GM12873 (cell line): ENCODE results near the gene CD37.

Source experiments
- TF ChIP-seq, protein P1 (sequence below): IDR thresholded peaks from 2 replicates; pipeline ENCODE4 v1.5.1; 2012; ENCODE audit warnings: low read depth, mild to moderate bottlenecking, moderate library complexity, low read length, control low read depth; ENCODE audit not compliant: insufficient read depth; ENCODE audit errors: missing control alignments

CD37 gene

DNA sequence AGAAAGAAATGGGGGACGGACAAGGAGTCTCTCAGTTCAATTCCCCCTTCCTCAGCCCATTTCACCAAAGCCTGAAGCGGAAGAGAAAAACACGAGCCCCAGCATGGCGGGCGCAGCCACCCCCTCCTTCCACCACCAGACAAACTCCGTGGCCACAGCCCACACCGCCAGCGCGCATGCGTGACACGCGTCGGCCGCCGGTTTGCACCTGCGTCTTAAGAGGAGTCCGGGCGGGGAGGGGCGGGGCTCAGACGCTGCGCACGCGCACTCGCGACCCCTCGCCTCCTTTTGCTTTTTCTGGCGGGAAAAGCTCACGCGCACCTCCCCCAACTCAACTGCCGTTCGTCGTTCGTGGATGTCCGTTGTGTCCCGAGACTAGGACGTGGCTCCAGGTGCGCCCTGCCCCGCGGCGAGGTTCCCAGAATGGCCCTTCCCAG is 52.7 kb downstream of the CD37 start, which contains the start of gene KASH5:
Gene KASH5 (plus strand): TSS at position 314 of the 437 bp plus-strand sequence. CDS start 2,635 bp downstream, outside the sequence.
- TF ChIP-seq, protein P1, sequence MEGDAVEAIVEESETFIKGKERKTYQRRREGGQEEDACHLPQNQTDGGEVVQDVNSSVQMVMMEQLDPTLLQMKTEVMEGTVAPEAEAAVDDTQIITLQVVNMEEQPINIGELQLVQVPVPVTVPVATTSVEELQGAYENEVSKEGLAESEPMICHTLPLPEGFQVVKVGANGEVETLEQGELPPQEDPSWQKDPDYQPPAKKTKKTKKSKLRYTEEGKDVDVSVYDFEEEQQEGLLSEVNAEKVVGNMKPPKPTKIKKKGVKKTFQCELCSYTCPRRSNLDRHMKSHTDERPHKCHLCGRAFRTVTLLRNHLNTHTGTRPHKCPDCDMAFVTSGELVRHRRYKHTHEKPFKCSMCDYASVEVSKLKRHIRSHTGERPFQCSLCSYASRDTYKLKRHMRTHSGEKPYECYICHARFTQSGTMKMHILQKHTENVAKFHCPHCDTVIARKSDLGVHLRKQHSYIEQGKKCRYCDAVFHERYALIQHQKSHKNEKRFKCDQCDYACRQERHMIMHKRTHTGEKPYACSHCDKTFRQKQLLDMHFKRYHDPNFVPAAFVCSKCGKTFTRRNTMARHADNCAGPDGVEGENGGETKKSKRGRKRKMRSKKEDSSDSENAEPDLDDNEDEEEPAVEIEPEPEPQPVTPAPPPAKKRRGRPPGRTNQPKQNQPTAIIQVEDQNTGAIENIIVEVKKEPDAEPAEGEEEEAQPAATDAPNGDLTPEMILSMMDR, result no peak

DNA sequence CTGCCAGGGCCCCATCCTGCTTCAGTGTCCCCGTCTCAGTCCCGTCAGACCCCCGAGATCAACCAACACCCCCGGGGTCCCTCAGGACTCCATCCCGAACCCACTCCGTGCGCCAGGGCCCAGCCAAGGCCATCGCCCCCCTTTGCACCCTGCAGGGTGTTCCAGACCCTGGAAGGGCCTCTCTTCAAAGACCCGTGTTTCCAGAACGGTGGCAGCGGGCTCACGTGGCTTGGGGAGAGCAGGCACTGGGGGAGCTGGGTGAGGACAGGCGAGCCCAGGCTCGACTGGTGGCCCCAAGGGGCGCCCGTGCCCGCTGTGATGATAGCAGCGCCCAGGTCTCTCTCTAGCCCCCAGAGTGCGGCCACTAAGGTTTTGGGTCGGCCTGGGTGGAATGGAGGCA is 54.2 kb downstream of the CD37 start:
- TF ChIP-seq, protein P1, result no peak
